GM15510 (cell line): Measurements from ENCODE around the gene SLC66A3.

Experiments
- POLR2A ChIP-seq: IDR thresholded peaks from 3 replicates; pipeline ENCODE4 v1.6.1; 2011; ENCODE audit warnings: borderline replicate concordance; ENCODE audit not compliant: insufficient read length; ENCODE audit errors: extremely low read depth

SLC66A3 gene

GRCh38 chr2:11155381-11156035 lies at the start of gene SLC66A3:
TSS of gene SLC66A3 (plus strand) at chr2:11155467. CDS start at chr2:11155547, 80 bp downstream.
- peak; percentile 86 for TF ChIP-seq POLR2A

DNA sequence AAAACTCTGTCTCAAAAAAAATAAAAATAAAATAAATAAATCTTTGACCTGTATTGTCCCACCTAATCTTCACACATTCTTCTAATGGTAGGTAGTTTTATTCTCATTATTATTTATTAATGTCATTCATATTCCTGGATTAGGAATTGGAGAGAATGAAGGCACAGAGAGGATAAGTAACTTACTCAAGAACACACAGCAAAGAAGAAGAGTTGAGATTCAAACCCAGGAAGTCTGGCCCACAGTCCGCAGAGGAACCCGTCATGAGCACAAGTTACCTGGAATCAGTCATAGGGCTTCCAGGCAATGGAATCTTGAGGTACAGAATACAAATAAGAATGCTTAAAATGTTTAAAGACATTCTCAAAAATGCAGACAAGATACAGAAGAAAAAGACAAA lies 46.3 kb upstream of the SLC66A3 start:
- TF ChIP-seq POLR2A: no peak

- no peak for TF ChIP-seq POLR2A
These were observed 42.3 kb upstream of the SLC66A3 start for GRCh38 chr2:11112870-11113428.

GRCh38 chr2:11117776-11118175 lies 37.5 kb upstream of the SLC66A3 start:
- no peak for TF ChIP-seq POLR2A

- TF ChIP-seq POLR2A: no peak
These were observed 36.5 kb upstream of the SLC66A3 start for GRCh38 chr2:11118761-11119160.

GRCh38 chr2:11121099-11121822 lies 34.0 kb upstream of the SLC66A3 start:
- no peak for TF ChIP-seq POLR2A

GRCh38 chr2:11121823-11122155 lies 33.5 kb upstream of the SLC66A3 start:
- TF ChIP-seq POLR2A: no peak

DNA sequence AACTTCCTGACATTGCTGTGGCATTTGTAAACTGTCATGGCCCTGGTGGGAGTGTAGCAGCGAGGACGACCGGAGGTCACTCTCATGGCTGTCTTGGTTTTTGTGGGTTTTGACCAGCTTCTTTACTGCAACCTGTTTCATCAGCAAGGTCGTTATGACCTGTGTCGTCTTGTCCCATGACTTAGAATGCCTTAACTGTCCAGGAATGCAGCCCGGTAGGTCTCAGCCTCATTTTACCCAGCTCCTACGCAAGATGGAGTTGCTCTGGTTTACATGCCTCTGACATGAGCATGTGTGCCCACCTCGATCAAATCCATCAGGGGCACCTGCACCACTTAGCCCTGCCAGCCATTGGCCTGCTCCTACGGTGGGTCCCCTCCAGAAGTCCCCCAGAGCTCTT lies 32.9 kb upstream of the SLC66A3 start:
- TF ChIP-seq POLR2A: no peak

DNA sequence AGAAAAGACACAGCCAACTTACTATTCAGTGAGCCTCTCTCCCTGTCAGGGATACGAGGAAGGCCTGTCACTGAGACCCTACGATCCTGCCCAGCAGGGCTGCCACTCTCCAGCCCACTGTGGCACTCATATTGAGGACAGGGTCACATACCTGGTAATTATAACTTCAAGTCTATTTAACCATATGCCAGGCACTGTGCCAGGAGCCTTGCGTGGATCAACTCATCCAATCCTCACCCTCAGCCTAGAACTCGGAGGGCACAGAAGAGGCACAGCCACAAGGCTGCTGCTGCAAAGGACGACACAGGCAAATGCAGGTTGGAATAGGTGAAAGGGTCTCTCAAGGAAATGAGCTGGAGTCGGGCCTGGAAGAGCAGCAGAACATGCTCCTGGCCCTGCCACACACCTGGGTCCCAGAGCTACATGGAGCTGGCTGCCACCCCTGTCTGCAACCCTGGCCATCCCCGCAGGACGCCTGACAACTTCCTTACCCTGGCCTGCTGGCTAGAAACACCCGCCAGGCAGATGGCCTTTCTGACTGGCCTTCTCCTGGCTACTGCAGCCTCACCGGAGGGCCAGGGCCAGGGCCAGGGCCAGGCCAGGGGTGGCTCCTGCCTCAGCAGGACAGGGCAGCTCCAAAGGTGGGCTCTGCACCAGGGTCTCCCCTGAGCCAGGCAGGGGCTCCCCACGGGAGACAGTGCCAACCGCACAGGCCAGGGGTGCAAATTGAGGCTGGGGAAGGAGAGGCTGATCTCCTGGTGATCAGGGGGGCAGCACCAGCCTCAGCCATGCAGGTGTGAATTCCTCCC lies 32.1 kb upstream of the SLC66A3 start:
- no peak for TF ChIP-seq POLR2A

DNA sequence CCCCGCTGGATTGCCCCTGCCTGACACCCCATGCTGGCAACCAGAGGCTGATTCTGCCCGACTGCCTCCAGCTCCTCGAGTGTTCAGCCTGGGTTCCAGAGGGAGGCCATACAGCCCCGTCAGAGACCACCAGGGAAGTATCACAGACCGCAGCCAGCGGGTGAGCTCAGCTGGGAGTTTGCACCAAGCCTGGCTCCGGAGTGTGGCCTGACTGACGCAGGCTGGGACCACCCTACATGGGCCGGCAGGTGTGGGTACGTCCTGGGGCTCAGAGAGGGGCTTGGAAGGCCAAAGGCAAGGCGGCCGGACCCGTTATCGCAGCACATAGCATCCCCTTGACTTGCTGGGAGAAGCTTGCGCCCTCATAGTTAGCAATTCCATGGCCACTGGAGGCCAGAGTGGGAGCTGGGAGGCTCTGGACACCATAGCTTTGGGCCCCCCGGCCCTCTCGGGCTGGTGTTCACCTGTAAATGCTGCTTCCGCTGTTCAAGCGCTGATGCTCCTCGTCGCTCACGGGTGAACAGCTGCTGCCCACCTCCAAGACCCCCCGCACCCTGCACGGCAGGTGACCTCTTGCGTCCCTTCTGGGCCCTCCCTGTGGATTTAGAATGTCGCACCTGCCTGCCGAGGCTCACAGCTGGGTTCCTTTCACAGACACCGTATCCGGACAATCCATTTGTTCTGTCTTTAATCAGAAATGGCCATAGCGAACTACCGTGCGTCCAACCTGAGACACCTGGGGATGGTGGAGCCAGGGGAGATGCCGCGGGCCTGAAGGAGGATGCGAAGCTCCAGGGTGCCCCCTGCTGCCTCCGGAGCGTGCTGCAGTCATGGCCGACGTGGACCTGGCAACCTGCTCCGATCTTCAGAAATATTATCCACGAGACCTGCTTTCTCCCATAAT lies 31.2 kb upstream of the SLC66A3 start:
- TF ChIP-seq POLR2A: no peak

DNA sequence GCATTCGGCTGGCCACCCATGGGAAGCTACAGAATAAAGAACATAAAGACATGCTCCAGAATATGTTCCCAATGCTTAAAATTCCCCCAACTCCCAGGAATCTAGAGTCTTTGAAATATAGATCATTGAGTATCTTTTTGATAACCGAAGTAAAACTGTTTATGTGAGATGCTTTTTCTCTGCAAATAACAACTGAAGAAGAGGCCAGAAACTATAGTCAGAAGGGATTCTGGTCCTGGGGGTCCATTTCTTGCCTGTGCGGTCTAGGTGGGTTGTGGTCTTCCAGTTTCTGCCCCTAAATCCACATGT lies 30.6 kb upstream of the SLC66A3 start:
- no peak for TF ChIP-seq POLR2A

DNA sequence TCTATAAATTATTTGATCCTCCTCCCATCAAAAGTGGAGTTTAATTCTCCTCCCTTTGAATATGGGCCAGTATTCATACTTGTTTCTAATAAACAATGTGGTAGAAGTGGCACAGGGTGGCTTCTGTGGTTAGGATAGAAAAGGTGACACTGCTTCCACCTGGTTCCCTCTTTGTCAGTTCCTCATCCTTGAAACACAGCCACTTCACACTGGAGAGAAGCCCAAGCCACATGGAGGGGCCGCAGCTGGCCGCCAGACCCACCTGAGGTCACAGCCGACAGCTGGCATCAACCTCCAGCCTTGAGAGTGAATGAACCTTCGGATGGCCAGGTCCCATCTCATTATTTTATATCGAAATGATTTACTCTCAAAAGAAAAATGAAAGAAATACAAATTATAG lies 27.5 kb upstream of the SLC66A3 start:
- no peak for TF ChIP-seq POLR2A

DNA sequence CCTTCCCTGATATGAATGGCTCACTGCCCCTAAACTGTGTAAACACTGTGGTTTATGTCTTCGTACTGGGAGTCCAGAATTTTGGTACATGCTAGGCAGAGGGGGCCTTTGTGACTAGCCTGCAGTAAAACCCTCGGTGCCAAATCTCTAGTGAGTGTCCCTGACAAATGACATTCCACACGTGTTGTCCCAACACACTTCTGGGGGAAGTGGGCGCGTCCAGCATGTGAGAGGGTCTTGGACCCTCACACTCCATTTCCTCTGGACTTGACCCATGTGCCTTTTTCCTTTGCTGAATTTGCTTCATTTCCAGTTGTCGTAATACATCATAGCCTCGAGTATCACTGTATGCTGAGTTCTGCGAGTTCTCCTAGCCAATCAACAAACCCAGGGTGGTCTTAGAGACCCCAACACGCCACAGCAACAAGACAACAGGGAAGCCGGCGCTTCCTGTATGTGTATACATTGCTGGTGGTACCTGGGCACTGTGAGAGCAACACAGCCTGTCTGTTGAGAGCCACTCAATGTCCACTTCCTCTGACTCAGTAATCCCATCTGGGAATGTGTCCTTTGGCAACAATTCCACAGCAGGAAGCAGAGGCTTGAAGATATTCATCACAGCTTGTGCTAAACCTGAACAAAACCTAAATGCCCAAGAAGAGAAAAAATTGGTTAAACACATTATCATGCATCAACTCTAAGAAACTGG lies 26.9 kb upstream of the SLC66A3 start:
- TF ChIP-seq POLR2A: no peak
